Calu3 (cell line): ENCODE results near the gene SPAG5. TPM values are rescaled to one million over a fixed set of nuclear protein-coding genes. Genes with fewer than 3 reads are reported as not detected.

ENCODE experiments used
- BruUV-seq: library from RNA; stranded (reverse); fragments of 400-500 nt; replicated peaks from 2 replicates; lab custom pipeline; 2021; lab: Mats Ljungman, UMichigan
- CTCF ChIA-PET: fragments of 300-600 bp; sonication (Branson Sonifier 250); formaldehyde crosslinking; loops from one replicate; lab custom pipeline; 2022; ENCODE audit warnings: antibody characterized with exemption; lab: Charles Lee
- DNase-seq: peaks from one replicate; pipeline ENCODE4 v3.0.0; 2022
- H3K27ac Mint-ChIP-seq: one replicate; pipeline ENCODE4 v1.8.0; 2022; ENCODE audit warnings: mixed read lengths; ENCODE audit not compliant: unreplicated experiment
- H3K27me3 Mint-ChIP-seq: one replicate; pipeline ENCODE4 v1.8.0; 2022; ENCODE audit warnings: mixed read lengths; ENCODE audit not compliant: unreplicated experiment
- H3K36me3 Mint-ChIP-seq: one replicate; pipeline ENCODE4 v1.8.0; 2022; ENCODE audit warnings: mild to moderate bottlenecking, moderate library complexity, mixed read lengths; ENCODE audit not compliant: insufficient read depth, unreplicated experiment
- H3K4me1 Mint-ChIP-seq: one replicate; pipeline ENCODE4 v1.8.0; 2022; ENCODE audit warnings: mild to moderate bottlenecking, low read depth, mixed read lengths; ENCODE audit not compliant: unreplicated experiment
- H3K4me3 Mint-ChIP-seq: one replicate; pipeline ENCODE4 v1.8.0; 2022; ENCODE audit warnings: mild to moderate bottlenecking, low read depth, moderate library complexity, mixed read lengths; ENCODE audit not compliant: unreplicated experiment
- H3K9me3 Mint-ChIP-seq: one replicate; pipeline ENCODE4 v1.8.0; 2022; ENCODE audit warnings: low read depth, mixed read lengths; ENCODE audit not compliant: unreplicated experiment
- intact Hi-C: fragments of 100-400 bp; cut with micrococcal nuclease; formaldehyde crosslinking; loops from one replicate; pipeline ENCODE4 v1.10.0; 2022; ENCODE audit not compliant: unreplicated experiment
- total RNA-seq: library from RNA; stranded (reverse); gene quantifications from 2 replicates; pipeline ENCODE4 v1.2.3, GENCODE V29; 2022
- TF ChIP-seq, protein P1 (sequence below): fragments of 200-600 bp; IDR thresholded peaks from one replicate; pipeline ENCODE4 v1.8.0; 2022; ENCODE audit warnings: antibody characterized with exemption; ENCODE audit not compliant: unreplicated experiment

Gene SPAG5
- total RNA-seq, 1 experiment from 2014 or later: 82.1 TPM

DNA sequence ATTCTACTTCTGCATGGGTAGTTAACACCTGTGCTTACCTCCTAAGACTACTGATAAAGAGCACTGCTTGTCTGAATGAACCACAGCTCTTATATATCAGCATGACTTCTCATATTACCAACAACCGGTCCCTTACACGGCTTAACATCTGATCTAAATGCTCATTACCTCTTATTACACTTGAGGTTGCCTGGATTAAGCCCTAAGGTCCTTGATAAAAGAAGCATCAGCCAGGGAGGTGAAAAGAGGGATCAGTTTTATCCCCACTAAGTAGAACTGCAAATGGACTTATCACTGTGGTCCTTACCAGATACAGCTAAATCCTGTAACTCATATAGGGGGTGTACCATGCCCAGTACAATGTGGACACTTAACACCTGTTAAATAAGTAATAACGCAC is 23.4 kb upstream of the SPAG5 start:
- no peak overlapping the region for H3K4me3 Mint-ChIP-seq
- H3K27me3 Mint-ChIP-seq: no peaks in the 10 kb centered on the region
- DNase-seq: no peak
- H3K9me3 Mint-ChIP-seq: no peaks in the 10 kb centered on the region
- TF ChIP-seq, protein P1, sequence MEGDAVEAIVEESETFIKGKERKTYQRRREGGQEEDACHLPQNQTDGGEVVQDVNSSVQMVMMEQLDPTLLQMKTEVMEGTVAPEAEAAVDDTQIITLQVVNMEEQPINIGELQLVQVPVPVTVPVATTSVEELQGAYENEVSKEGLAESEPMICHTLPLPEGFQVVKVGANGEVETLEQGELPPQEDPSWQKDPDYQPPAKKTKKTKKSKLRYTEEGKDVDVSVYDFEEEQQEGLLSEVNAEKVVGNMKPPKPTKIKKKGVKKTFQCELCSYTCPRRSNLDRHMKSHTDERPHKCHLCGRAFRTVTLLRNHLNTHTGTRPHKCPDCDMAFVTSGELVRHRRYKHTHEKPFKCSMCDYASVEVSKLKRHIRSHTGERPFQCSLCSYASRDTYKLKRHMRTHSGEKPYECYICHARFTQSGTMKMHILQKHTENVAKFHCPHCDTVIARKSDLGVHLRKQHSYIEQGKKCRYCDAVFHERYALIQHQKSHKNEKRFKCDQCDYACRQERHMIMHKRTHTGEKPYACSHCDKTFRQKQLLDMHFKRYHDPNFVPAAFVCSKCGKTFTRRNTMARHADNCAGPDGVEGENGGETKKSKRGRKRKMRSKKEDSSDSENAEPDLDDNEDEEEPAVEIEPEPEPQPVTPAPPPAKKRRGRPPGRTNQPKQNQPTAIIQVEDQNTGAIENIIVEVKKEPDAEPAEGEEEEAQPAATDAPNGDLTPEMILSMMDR: no peak
- H3K36me3 Mint-ChIP-seq: peaks cover 34% of the 10 kb centered on the region
- BruUV-seq: no TSS peak
- H3K27ac Mint-ChIP-seq: no peak overlapping the region
- H3K4me1 Mint-ChIP-seq: no peaks in the 10 kb centered on the region
- CTCF ChIA-PET: interaction anchor here (1.6 kb wide), 1 partner anchor 14 kb away, joined by 3 read pairs; no protein-coding TSS in a partner anchor
- intact Hi-C loops: no loop called here

DNA sequence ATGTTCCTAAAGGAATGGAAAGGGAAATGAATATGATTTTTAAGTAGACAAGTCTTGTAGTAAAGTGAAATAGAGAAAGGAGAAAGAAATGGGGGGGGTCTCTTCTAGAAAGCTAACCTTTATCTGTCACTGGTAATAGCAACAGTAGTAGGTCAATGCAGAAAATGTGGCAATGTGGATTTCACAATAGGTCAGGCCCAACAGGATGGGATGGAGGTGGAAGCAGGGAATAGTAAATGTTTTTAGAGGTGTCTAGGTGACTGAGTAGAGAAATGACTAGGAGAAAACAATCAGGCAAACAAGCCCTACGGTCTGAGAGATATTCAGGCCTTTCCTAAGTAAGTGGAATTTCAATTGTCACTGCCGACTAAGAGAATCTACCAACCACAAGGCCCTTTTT is 21.2 kb upstream of the SPAG5 start:
- H3K27ac Mint-ChIP-seq: no peak overlapping the region
- no peaks in the 10 kb centered on the region for H3K4me1 Mint-ChIP-seq
- DNase-seq: no peak
- TF ChIP-seq, protein P1: no peak
- CTCF ChIA-PET: no interaction called here
- intact Hi-C loops: no loop called here
- peaks cover 22% of the 10 kb centered on the region for H3K36me3 Mint-ChIP-seq
- no TSS peak for BruUV-seq
- no peak overlapping the region for H3K4me3 Mint-ChIP-seq
- H3K27me3 Mint-ChIP-seq: no peaks in the 10 kb centered on the region
- no peaks in the 10 kb centered on the region for H3K9me3 Mint-ChIP-seq

DNA sequence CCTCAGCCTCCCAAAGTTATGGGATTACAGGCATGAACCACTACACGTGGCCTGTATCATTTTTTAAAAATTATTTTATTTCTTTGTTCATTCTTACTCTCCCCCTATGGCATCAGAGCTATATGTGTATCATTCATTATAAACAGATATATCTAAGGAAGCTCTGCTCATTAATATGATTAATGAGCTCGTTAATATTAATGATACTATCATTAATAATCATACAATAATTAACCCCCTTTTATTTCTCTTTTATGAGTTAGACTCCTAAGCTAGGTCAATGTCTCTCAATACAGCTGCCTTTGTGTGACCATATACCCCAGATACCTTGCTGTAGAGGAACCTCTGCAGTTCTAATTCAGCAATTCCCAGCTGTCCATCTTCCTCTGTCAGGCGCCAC is 19.6 kb upstream of the SPAG5 start:
- Mint-ChIP-seq H3K36me3 (peaks cover 22% of the 10 kb centered on the region), H3K4me3 (no peak overlapping the region), H3K27me3 (no peaks in the 10 kb centered on the region), H3K27ac (no peak overlapping the region), H3K4me1 (no peaks in the 10 kb centered on the region), H3K9me3 (no peaks in the 10 kb centered on the region)
- TF ChIP-seq, protein P1: no peak
- CTCF ChIA-PET: no interaction called here
- DNase-seq: no peak
- no TSS peak for BruUV-seq
- intact Hi-C loops: no loop called here

DNA sequence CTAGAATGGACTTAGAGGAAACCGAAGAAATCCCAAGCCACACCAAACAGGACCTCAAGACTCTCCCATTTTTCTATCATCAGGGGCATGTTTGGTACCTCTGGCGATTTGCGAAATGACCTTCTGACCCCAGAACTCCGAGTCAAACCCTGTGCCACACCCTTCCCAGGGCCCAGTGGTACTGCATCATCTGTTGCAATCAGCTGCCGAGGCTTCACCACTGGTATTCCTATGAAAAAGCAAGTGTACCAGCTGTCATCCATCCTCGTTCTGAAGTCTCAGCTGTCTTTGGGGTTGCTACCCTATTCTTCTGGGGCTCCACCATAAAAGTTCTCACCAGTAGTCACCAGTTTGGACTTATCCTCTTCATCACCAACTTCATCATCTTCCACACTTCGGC is 17.5 kb upstream of the SPAG5 start:
- Mint-ChIP-seq H3K4me1 (no peaks in the 10 kb centered on the region), H3K27me3 (no peaks in the 10 kb centered on the region), H3K9me3 (no peaks in the 10 kb centered on the region), H3K27ac (no peak overlapping the region), H3K36me3 (peaks cover 11% of the 10 kb centered on the region), H3K4me3 (no peak overlapping the region)
- TF ChIP-seq, protein P1: no peak
- DNase-seq: no peak
- CTCF ChIA-PET: no interaction called here
- BruUV-seq: no TSS peak
- intact Hi-C loops: no loop called here
